Esophagus muscularis mucosa (tissue), 4 donors: ENCODE measurements around the gene ATL3. TPM values are rescaled to one million over a fixed set of nuclear protein-coding genes. Genes with fewer than 3 reads are reported as not detected.

Source experiments
- DNase-seq: peaks from one replicate; pipeline ENCODE4 v3.0.0-alpha.2; 2017; ENCODE audit errors: extremely low spot score
- H3K27ac ChIP-seq, 4 donors: fragments of 200-600 bp; sonication (generic); replicated peaks in 1 of 4; 1 replicate in 3 of 4; 2 replicates in 1 of 4; pipeline ENCODE4 v1.5.1; 2016 to 2019; ENCODE audit warnings: mild to moderate bottlenecking in 1 of 4
- H3K27me3 ChIP-seq, 4 donors: fragments of 200-600 bp; sonication (generic); one replicate each; pipeline versions ENCODE4 v1.5.1 to v1.6.0; 2016 to 2019
- H3K36me3 ChIP-seq, 4 donors: fragments of 200-600 bp; sonication (generic); one replicate each; pipeline ENCODE4 v1.5.1; 2016 to 2019
- H3K4me1 ChIP-seq, 4 donors: fragments of 200-600 bp; sonication (generic); one replicate each; pipeline ENCODE4 v1.5.1; 2016 to 2019
- H3K4me3 ChIP-seq, 4 donors: fragments of 200-600 bp; sonication (generic); 1 replicate in 2 of 4; 2 replicates in 2 of 4; pipeline ENCODE4 v1.5.1; 2016 to 2019; ENCODE audit warnings: mild to moderate bottlenecking in 4 of 4, moderate library complexity in 1 of 4
- H3K9me3 ChIP-seq, 4 donors: fragments of 200-600 bp; sonication (generic); 1 replicate in 3 of 4; 2 replicates in 1 of 4; pipeline ENCODE4 v1.5.1; 2016 to 2019
- EP300 ChIP-seq: sonication (generic); formaldehyde crosslinking; IDR thresholded peaks from one replicate; pipeline ENCODE4 v1.6.1; 2017; ENCODE audit warnings: antibody characterized with exemption
- POLR2AphosphoS5 ChIP-seq, 2 donors: sonication (generic); formaldehyde crosslinking; IDR thresholded peaks; one replicate each; pipeline ENCODE4 v1.6.1; 2017; ENCODE audit warnings: antibody characterized with exemption in 2 of 2
- WGBS: methylation state at CpG from one replicate; pipeline ENCODE4 v1.1.5; 2018; 5-methylcytosine and 5-hydroxymethylcytosine counted together
- intact Hi-C: fragments of 100-400 bp; cut with DNase I; formaldehyde crosslinking; loops from one replicate; pipeline ENCODE4 v1.15.1; 2023
- small RNA-seq, 3 donors: library from RNA; depleted of rRNA; stranded (forward); fragments of <200 nt; gene quantifications; one replicate each; pipeline ENCODE3, GENCODE V24; 2016
- total RNA-seq, 4 donors: library from RNA; depleted of rRNA; stranded (reverse); fragments of >200 nt; gene quantifications; one replicate each; pipeline versions ENCODE4 v1.1.0 to v1.2.1, GENCODE V29; 2016

Gene ATL3
- total RNA-seq, 4 donors from 2014 or later = 138 to 202 (median 144) TPM

DNA sequence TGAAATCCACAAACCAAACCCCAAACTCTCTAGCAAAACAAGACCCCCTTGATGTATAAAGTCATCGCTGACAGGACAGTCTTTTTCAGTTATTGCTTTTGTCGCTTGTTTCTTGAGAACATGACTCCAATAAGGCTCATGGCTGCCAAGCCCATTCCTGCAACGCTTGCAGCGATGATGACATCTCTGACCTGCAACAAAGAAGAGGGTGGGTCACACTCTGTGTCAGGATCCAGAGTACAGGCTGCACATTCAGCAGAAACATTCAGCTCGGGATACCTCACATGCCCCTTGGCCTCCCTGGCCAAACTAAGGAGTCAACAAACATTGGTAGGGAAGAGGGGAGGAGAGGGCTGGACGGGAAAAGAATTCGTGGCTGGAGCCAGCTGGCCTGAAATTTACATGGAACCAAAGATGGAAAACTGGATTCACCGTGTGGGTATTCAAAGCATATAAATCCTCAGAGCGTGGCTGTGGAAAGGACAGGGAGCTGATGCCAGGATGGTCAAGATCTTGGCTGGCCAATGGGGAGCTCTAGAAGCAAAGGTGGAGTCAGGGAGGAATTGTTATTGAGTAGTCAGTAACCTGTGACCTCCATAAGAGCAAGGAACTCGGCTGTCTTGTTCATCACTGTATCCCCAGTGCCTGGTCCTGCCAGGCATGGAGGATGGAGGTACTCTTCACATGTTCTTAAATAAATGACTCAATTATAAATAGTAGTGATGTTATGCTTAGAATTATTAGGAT, 96.1 kb downstream of the ATL3 start:
- no peaks in the 10 kb centered on the region for H3K27me3 ChIP-seq
- H3K36me3 ChIP-seq = peaks cover 0 to 6% (median 3%) of the 10 kb centered on the region in 4 donors
- peak; percentile 25 to 63 for TF ChIP-seq POLR2AphosphoS5 (IDR thresholded peaks at IDR 0.05)
- no peak for TF ChIP-seq EP300
- peak overlapping the region; percentile 62 to 83 (median 70) for H3K27ac ChIP-seq
- WGBS = 32% methylated on average over 10 of the region's 10 CpGs
- peak overlapping the region; percentile 29 to 47 (median 43) for H3K4me3 ChIP-seq
- DNase-seq = no peak
- H3K9me3 ChIP-seq = peaks cover 0 to 3% (median 0%) of the 10 kb centered on the region in 4 donors
- H3K4me1 ChIP-seq = peaks cover 25 to 28% (median 26%) of the 10 kb centered on the region in 4 donors
- intact Hi-C loops = loop anchor here (5.0 kb wide), 1 partner anchor 37 kb away; the partner anchor contains the start of gene PLAAT3

Small RNA genes lying within 50 kb of the gene (small RNA-seq; reads per million reads assigned to genes)
- 0 reads per million in 3 donors for gene AP000753.3

Other genes starting within 250 kb of the ATL3 start
- 1 to 10 TPM; 2.7 to 4.6 (median 3.6) TPM for gene PLAAT5, start 180.2 kb downstream of the ATL3 start, total RNA-seq
- not detected for gene LGALS12, start 165.3 kb downstream of the ATL3 start, total RNA-seq
- 10 to 100 TPM in 3 of 4 donors, 1 to 10 TPM in 1; 9.1 to 28.0 (median 20.1) TPM for gene PLAAT4, start 134.6 kb downstream of the ATL3 start, total RNA-seq
- gene PLAAT2, start 108.0 kb downstream of the ATL3 start, total RNA-seq = not detected
- 10 to 100 TPM; 40.3 to 74.8 (median 54.4) TPM for gene PLAAT3, start 56.9 kb downstream of the ATL3 start, total RNA-seq
- 10 to 100 TPM; 79.5 to 97.4 (median 87.1) TPM for gene RTN3, start 10.1 kb upstream of the ATL3 start, total RNA-seq
- 10 to 100 TPM; 15.8 to 41.9 (median 26.6) TPM for gene ZFTA, start 97.4 kb upstream of the ATL3 start, total RNA-seq
- gene SPINDOC, start 142.1 kb upstream of the ATL3 start, total RNA-seq = 10 to 100 TPM; 12.0 to 25.8 (median 18.6) TPM
- 10 to 100 TPM; 21.5 to 38.1 (median 30.6) TPM for gene MARK2, start 167.7 kb upstream of the ATL3 start, total RNA-seq
- gene RCOR2, start 245.8 kb upstream of the ATL3 start, total RNA-seq = under 1 TPM in 3 of 4 donors, not detected in 1; 0.40 to 0.45 (median 0.42) TPM